ENCODE measurements around the gene CLEC3B. TPM values are rescaled to one million over a fixed set of nuclear protein-coding genes. Genes with fewer than 3 reads are reported as not detected.

The CLEC3B gene
- total and polyA plus RNA-seq, 10 of the 15 experiments (the other 5 are each of a cell fraction or from before 2014, with no cell fraction given), result 0.23 TPM; not detected in 9

DNA sequence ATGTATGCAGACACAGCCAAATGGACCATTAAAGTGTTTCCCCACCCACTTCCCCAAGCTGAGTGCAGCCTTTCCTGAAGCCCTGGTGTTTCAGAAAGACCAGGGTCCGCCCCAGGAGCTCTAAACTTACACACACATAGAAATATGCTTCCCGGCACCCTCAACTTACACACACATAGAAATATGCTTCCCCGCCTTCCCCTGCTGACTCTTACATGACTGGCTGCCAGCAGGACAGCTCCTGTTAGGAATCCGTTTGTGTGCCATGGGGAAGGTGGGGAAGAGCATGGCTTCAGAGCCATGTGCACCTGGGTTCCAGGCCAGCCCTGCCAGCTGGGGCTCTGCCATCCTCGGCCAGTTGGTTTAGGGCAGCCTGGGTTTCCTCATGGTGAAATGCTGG, 3.6 kb downstream of the CLEC3B start:
- no peaks in the 10 kb centered on the region for H3K79me2 ChIP-seq (ENCODE audit: control insufficient read depth, insufficient read depth, low read length)
- H3K27ac ChIP-seq (ENCODE audit: control insufficient read depth, insufficient read depth), result no peak overlapping the region
- H3K4me3 ChIP-seq, result no peak overlapping the region
- ChIA-PET RAD21 (ENCODE audit: unreplicated experiment) (interaction anchor here (1.4 kb wide), 1 partner anchor 9 kb away, joined by 3 read pairs; no protein-coding TSS in a partner anchor), SMC1A (ENCODE audit: uncharacterized antibody, unreplicated experiment) (no interaction called here), POLR2A (no interaction called here), CTCF (interaction anchor here (0.6 to 1.3 kb wide), 2 partner anchors 12 to 36 kb away, joined by 3 read pairs; no protein-coding TSS in a partner anchor)
- no peak overlapping the region for H2AFZ ChIP-seq (ENCODE audit: control insufficient read depth, low read depth, low read length)
- DNase-seq (ENCODE audit: low read depth, low spot score) (no peak), FAIRE-seq (no peak), ATAC-seq (no peak)
- 56% methylated on average over 5 of the region's 5 CpGs for WGBS (ENCODE audit: insufficient coverage, insufficient replicate concordance, low lambda C conversion rate, missing lambda C conversion rate)
- H3K36me3 ChIP-seq (ENCODE audit: control insufficient read depth in 2 of 2, insufficient read depth in 2 of 2, low read length in 1 of 2), result no peaks in the 10 kb centered on the region; a peak in 1 of 4 replicates
- H3K4me2 ChIP-seq (ENCODE audit: control insufficient read depth, insufficient read depth), result no peak overlapping the region
- in situ Hi-C loops (cut with MboI), result no loop called here
- TF ChIP-seq RB1 (IDR thresholded peaks at IDR 0.05; ENCODE audit: borderline replicate concordance), result no peak
- TF ChIP-seq WRNIP1 (IDR thresholded peaks at IDR 0.05; ENCODE audit: borderline replicate concordance, low read depth, low read length), result no peak
- no peak for TF ChIP-seq KLF5 (IDR thresholded peaks at IDR 0.05; ENCODE audit: partially characterized antibody)
- TF ChIP-seq, protein P1, sequence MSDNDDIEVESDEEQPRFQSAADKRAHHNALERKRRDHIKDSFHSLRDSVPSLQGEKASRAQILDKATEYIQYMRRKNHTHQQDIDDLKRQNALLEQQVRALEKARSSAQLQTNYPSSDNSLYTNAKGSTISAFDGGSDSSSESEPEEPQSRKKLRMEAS (IDR thresholded peaks at IDR 0.05; ENCODE audit: low read depth, low read length), result no peak
- TF ChIP-seq YY1 (IDR thresholded peaks at IDR 0.05; ENCODE audit: low read depth, low read length), result no peak
- no peak for TF ChIP-seq SRF (IDR thresholded peaks at IDR 0.05; ENCODE audit: low read depth in 2 of 2, low read length in 2 of 2)
- TF ChIP-seq TCF12 (IDR thresholded peaks at IDR 0.05; ENCODE audit: low read depth, low read length), result no peak
- TF ChIP-seq, protein P2, sequence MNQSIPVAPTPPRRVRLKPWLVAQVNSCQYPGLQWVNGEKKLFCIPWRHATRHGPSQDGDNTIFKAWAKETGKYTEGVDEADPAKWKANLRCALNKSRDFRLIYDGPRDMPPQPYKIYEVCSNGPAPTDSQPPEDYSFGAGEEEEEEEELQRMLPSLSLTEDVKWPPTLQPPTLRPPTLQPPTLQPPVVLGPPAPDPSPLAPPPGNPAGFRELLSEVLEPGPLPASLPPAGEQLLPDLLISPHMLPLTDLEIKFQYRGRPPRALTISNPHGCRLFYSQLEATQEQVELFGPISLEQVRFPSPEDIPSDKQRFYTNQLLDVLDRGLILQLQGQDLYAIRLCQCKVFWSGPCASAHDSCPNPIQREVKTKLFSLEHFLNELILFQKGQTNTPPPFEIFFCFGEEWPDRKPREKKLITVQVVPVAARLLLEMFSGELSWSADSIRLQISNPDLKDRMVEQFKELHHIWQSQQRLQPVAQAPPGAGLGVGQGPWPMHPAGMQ (IDR thresholded peaks at IDR 0.05; ENCODE audit: borderline replicate concordance), result no peak
- TF ChIP-seq HDAC6 (IDR thresholded peaks at IDR 0.05; ENCODE audit: unreplicated experiment), result no peak
- TF ChIP-seq, protein P3, sequence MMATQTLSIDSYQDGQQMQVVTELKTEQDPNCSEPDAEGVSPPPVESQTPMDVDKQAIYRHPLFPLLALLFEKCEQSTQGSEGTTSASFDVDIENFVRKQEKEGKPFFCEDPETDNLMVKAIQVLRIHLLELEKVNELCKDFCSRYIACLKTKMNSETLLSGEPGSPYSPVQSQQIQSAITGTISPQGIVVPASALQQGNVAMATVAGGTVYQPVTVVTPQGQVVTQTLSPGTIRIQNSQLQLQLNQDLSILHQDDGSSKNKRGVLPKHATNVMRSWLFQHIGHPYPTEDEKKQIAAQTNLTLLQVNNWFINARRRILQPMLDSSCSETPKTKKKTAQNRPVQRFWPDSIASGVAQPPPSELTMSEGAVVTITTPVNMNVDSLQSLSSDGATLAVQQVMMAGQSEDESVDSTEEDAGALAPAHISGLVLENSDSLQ (IDR thresholded peaks at IDR 0.05), result no peak
- intact Hi-C loops (cut with micrococcal nuclease; ENCODE audit: unreplicated experiment), result no loop called here
- H3K27me3 ChIP-seq (replicated peaks in 1 of 2; ENCODE audit: control insufficient read depth in 2 of 2, insufficient read depth in 2 of 2, low read length in 1 of 2), result no peaks in the 10 kb centered on the region
- no TSS peak for BruUV-seq (replicated peaks)
- no peaks in the 10 kb centered on the region for H4K20me1 ChIP-seq (ENCODE audit: control insufficient read depth, insufficient read depth)
- H3K9me3 ChIP-seq (replicated peaks; ENCODE audit: control insufficient read depth, insufficient read depth, low read length), result no peaks in the 10 kb centered on the region
- H3K4me1 ChIP-seq (ENCODE audit: control insufficient read depth, insufficient read depth, low read length), result peaks cover 2% of the 10 kb centered on the region
- no peak overlapping the region for H3K9ac ChIP-seq (ENCODE audit: control insufficient read depth, insufficient read depth, low read length)
